HL-60 (cell line): ENCODE measurements around the gene GPAM.

Experiments
- DNase-seq, 2 experiments: peaks; one replicate each; pipeline ENCODE4 v3.0.0-alpha.2; 2010 to 2020; ENCODE audit warnings: low read depth in 1 of 2, low spot score in 1 of 2
- H3K27ac ChIP-seq: fragments of 250-450 bp; sonication (Bioruptor Pico); replicated peaks from 2 replicates; pipeline ENCODE4 v1.5.1; 2020; ENCODE audit warnings: mild to moderate bottlenecking, moderate library complexity
- H3K27me3 ChIP-seq: fragments of 250-450 bp; sonication (Bioruptor Pico); 2 replicates; pipeline ENCODE4 v1.5.1; 2021; ENCODE audit warnings: mild to moderate bottlenecking, moderate library complexity; ENCODE audit not compliant: insufficient read depth, poor library complexity, severe bottlenecking
- H3K4me3 ChIP-seq: replicated peaks from 2 replicates; pipeline ENCODE4 v1.5.1; 2011; ENCODE audit warnings: mild to moderate bottlenecking, control low read depth, low read length; ENCODE audit not compliant: insufficient read depth
- CTCF ChIP-seq: IDR thresholded peaks from one replicate; pipeline ENCODE4 v1.5.1; 2011; ENCODE audit warnings: low read length, control low read depth, inconsistent platforms; ENCODE audit not compliant: insufficient read depth
- GABPA ChIP-seq: IDR thresholded peaks from 2 replicates; pipeline ENCODE4 v1.6.1; 2012; ENCODE audit warnings: low read depth
- POLR2AphosphoS5 ChIP-seq: IDR thresholded peaks from 2 replicates; pipeline ENCODE4 v1.6.1; 2012; ENCODE audit warnings: low read depth
- REST ChIP-seq: IDR thresholded peaks from 2 replicates; pipeline ENCODE4 v1.6.1; 2012; ENCODE audit warnings: low read depth; ENCODE audit not compliant: insufficient replicate concordance
- SPI1 ChIP-seq: IDR thresholded peaks from 2 replicates; pipeline ENCODE4 v1.6.1; 2012; ENCODE audit warnings: low read depth, mild to moderate bottlenecking, borderline replicate concordance

GPAM gene

GRCh38 chr10:112159469-112159868 is 24.1 kb downstream of the GPAM start:
- Histone ChIP-seq H3K27ac (no peak overlapping the region), H3K4me3 (no peak overlapping the region), H3K27me3 (no peaks in the 10 kb centered on the region)
- TF ChIP-seq CTCF (no peak), SPI1 (no peak), GABPA (no peak), REST (no peak), POLR2AphosphoS5 (no peak)
- no peak for DNase-seq

- no peaks in the 10 kb centered on the region for H3K27me3 ChIP-seq
- TF ChIP-seq CTCF (no peak), POLR2AphosphoS5 (no peak), SPI1 (no peak), GABPA (no peak), REST (no peak)
These were observed 32.0 kb downstream of the GPAM start for GRCh38 chr10:112151524-112152039.

GRCh38 chr10:112148331-112148730 is 35.2 kb downstream of the GPAM start:
- Histone ChIP-seq H3K27ac (no peak overlapping the region), H3K27me3 (no peaks in the 10 kb centered on the region), H3K4me3 (no peak overlapping the region)
- TF ChIP-seq GABPA = no peak
- TF ChIP-seq POLR2AphosphoS5 = no peak
- no peak for TF ChIP-seq SPI1
- no peak for TF ChIP-seq CTCF
- DNase-seq = no peak

More at GRCh38 chr10:112151524-112152039, 32.0 kb downstream of the GPAM start:
- no peak for DNase-seq
- no peak overlapping the region for H3K4me3 ChIP-seq
- H3K27ac ChIP-seq = no peak overlapping the region

- Histone ChIP-seq H3K27ac (no peak overlapping the region), H3K4me3 (no peak overlapping the region), H3K27me3 (no peaks in the 10 kb centered on the region)
- no peak for DNase-seq
- TF ChIP-seq GABPA (no peak), SPI1 (no peak), REST (no peak), CTCF (no peak), POLR2AphosphoS5 (no peak)
These were observed 36.8 kb downstream of the GPAM start for GRCh38 chr10:112146799-112147198.
